Left lung (tissue), 10 donors: ENCODE measurements around the gene B4GALNT4. TPM values are rescaled to one million over a fixed set of nuclear protein-coding genes. Genes with fewer than 3 reads are reported as not detected.
"Not testable (repeated sequence)": the region's sequence is repeated elsewhere in the genome, so short reads cannot be mapped to it uniquely, and the experiment has no call there.

Experiments used
- ATAC-seq: fragments of 200-7000 bp; cut with Tn5 transposase; one replicate; pipeline ENCODE4 v1.9.1; 2020; ENCODE audit warnings: moderate library complexity
- DNase-seq, 4 donors: peaks; one replicate each; pipeline ENCODE4 v3.0.0-alpha.2; 2013 to 2020
- H3K27ac ChIP-seq, 2 donors: fragments of 200-600 bp; sonication (generic) in 1 of 2; one replicate each; pipeline versions ENCODE4 v1.5.0 to v1.8.0; 2020 to 2021
- H3K27me3 ChIP-seq, 2 donors: fragments of 200-600 bp; sonication (generic) in 1 of 2; one replicate each; pipeline versions ENCODE4 v1.5.0 to v1.8.0; 2020 to 2021
- H3K36me3 ChIP-seq, 2 donors: fragments of 200-600 bp; sonication (generic) in 1 of 2; one replicate each; pipeline versions ENCODE4 v1.5.0 to v1.8.0; 2020 to 2021
- H3K4me1 ChIP-seq, 2 donors: fragments of 200-600 bp; one replicate each; pipeline ENCODE4 v1.8.0; 2021
- H3K4me3 ChIP-seq, 2 donors: fragments of 200-600 bp; sonication (generic) in 1 of 2; one replicate each; pipeline versions ENCODE4 v1.5.0 to v1.8.0; 2020 to 2021; ENCODE audit warnings: mild to moderate bottlenecking in 1 of 2
- H3K9me3 ChIP-seq, 2 donors: fragments of 200-600 bp; sonication (generic) in 1 of 2; one replicate each; pipeline versions ENCODE4 v1.5.0 to v1.8.0; 2020 to 2021
- CTCF ChIP-seq, 2 donors: fragments of 200-600 bp; sonication (generic) in 1 of 2; IDR thresholded peaks; one replicate each; pipeline versions ENCODE4 v1.5.0 to v1.8.0; 2021; ENCODE audit warnings: antibody characterized with exemption in 2 of 2
- intact Hi-C, 2 donors: fragments of 100-400 bp; cut with DNase I; formaldehyde crosslinking; loops; one replicate each; pipeline versions ENCODE4 v1.11.2 to v1.14.2; 2022
- polyA plus RNA-seq, 6 donors: library from polyadenylated mRNA; unstranded; fragments of 120-200 nt; gene quantifications; one replicate each; pipeline ENCODE4 v1.2.1, GENCODE V29; 2013; ENCODE audit not compliant: insufficient read length in 6 of 6
- total RNA-seq, 2 donors: library from RNA; stranded (reverse); fragmentation: NEBNext Ultra II Directional; extraction: Animal tissue kit (Norgen Biotek cat#: 25700); gene quantifications; one replicate each; pipeline ENCODE4 v1.2.1, GENCODE V29; 2021
- donor health status: DM: no; HTN: yes; CAD: no.
- donor health status: DM: no; HTN: no; CAD: no.

Gene B4GALNT4
- total and polyA plus RNA-seq, 8 donors, result 1.4 to 78.7 (median 52.4) TPM

GRCh38 chr11:326592-326841 is 42.8 kb upstream of the B4GALNT4 start:
- peaks cover 24 to 56% of the 10 kb centered on the region in 2 donors for H3K4me1 ChIP-seq
- intact Hi-C loops, result no loop called here
- H3K9me3 ChIP-seq, result no peaks in the 10 kb centered on the region
- no peak for ATAC-seq
- H3K36me3 ChIP-seq, result no peaks in the 10 kb centered on the region
- H3K27me3 ChIP-seq, result no peaks in the 10 kb centered on the region
- DNase-seq, result no peak
- peak overlapping the region; percentile 81 to 97 for H3K27ac ChIP-seq
- no peak for TF ChIP-seq CTCF (IDR thresholded peaks at IDR 0.05)
- H3K4me3 ChIP-seq, result peak overlapping the region in 1 of 2 donors; percentile 10

- H3K27me3 ChIP-seq, result no peaks in the 10 kb centered on the region
- H3K36me3 ChIP-seq, result no peaks in the 10 kb centered on the region
- no peak for TF ChIP-seq CTCF (IDR thresholded peaks at IDR 0.05)
- H3K4me1 ChIP-seq, result peaks cover 24 to 56% of the 10 kb centered on the region in 2 donors
- peak overlapping the region; percentile 81 to 97 for H3K27ac ChIP-seq
- peak in 3 of 4 donors; percentile 75 to 91 (median 88) for DNase-seq
- ATAC-seq, result peak; percentile 82
- intact Hi-C loops, result no loop called here
- no peaks in the 10 kb centered on the region for H3K9me3 ChIP-seq
- peak overlapping the region in 1 of 2 donors; percentile 10 for H3K4me3 ChIP-seq
These were observed 42.3 kb upstream of the B4GALNT4 start for GRCh38 chr11:326842-327580.

GRCh38 chr11:327581-327923 is 41.7 kb upstream of the B4GALNT4 start:
- Histone ChIP-seq H3K4me3 (peak overlapping the region in 1 of 2 donors; percentile 10), H3K4me1 (peaks cover 24 to 54% of the 10 kb centered on the region in 2 donors), H3K9me3 (no peaks in the 10 kb centered on the region), H3K27me3 (no peaks in the 10 kb centered on the region), H3K27ac (peak overlapping the region; percentile 81 to 97), H3K36me3 (no peaks in the 10 kb centered on the region)
- ATAC-seq, result no peak
- no peak for TF ChIP-seq CTCF (IDR thresholded peaks at IDR 0.05)
- intact Hi-C loops, result no loop called here
- DNase-seq, result peak in 1 of 4 donors; percentile 43

- Histone ChIP-seq H3K27ac (peak overlapping the region in 1 of 2 donors; percentile 97), H3K36me3 (no peaks in the 10 kb centered on the region), H3K4me3 (no peak overlapping the region), H3K27me3 (no peaks in the 10 kb centered on the region), H3K4me1 (peaks cover 24 to 51% of the 10 kb centered on the region in 2 donors), H3K9me3 (no peaks in the 10 kb centered on the region)
- intact Hi-C loops, result no loop called here
- ATAC-seq, result no peak
- peak in 1 of 4 donors; percentile 43 for DNase-seq
- no peak for TF ChIP-seq CTCF (IDR thresholded peaks at IDR 0.05)
These were observed 41.3 kb upstream of the B4GALNT4 start for GRCh38 chr11:328012-328411.

GRCh38 chr11:328516-329100 is 40.7 kb upstream of the B4GALNT4 start:
- DNase-seq, result peak in 1 of 4 donors; percentile 10
- H3K4me3 ChIP-seq, intact Hi-C loops, H3K36me3 ChIP-seq, H3K9me3 ChIP-seq, H3K27ac ChIP-seq, H3K27me3 ChIP-seq, ATAC-seq: not testable (repeated sequence)
- H3K4me1 ChIP-seq, result peaks cover 24 to 45% of the 10 kb centered on the region in 2 donors
